Measurements from ENCODE around the gene CCDC57. TPM values are rescaled to one million over a fixed set of nuclear protein-coding genes. Genes with fewer than 3 reads are reported as not detected.

The CCDC57 gene
- total RNA-seq, 4 donors from 2014 or later: 8.4 to 21.6 (median 16.4) TPM

GRCh38 chr17:82200743-82201497 is 11.7 kb downstream of the CCDC57 start:
- TF ChIP-seq POLR2A (IDR thresholded peaks at IDR 0.05; ENCODE audit: low read depth) (no peak), POLR2AphosphoS5 (IDR thresholded peaks at IDR 0.05) (no peak), EP300 (IDR thresholded peaks at IDR 0.05) (no peak), CTCF (IDR thresholded peaks at IDR 0.05) (no peak)
- DNase-seq (ENCODE audit: extremely low spot score): no peak
- intact Hi-C loops (cut with DNase I): no loop called here
- Histone ChIP-seq H3K4me3 (no peak overlapping the region), H3K27ac (replicated peaks in 1 of 4) (no peak overlapping the region), H3K27me3 (no peaks in the 10 kb centered on the region), H3K36me3 (peaks cover 20 to 50% (median 37%) of the 10 kb centered on the region in 4 donors), H3K4me1 (peaks cover under 1 to 19% (median 13%) of the 10 kb centered on the region in 4 donors), H3K9me3 (no peaks in the 10 kb centered on the region)
- 81% methylated on average over 13 of the region's 13 CpGs for WGBS

- no peak overlapping the region for H3K27ac ChIP-seq (replicated peaks in 1 of 4)
- no peaks in the 10 kb centered on the region for H3K27me3 ChIP-seq
- H3K4me1 ChIP-seq: peaks cover 0 to 19% (median 7%) of the 10 kb centered on the region in 4 donors
- TF ChIP-seq CTCF (IDR thresholded peaks at IDR 0.05) (no peak), POLR2AphosphoS5 (IDR thresholded peaks at IDR 0.05) (no peak), POLR2A (IDR thresholded peaks at IDR 0.05; ENCODE audit: low read depth) (no peak), EP300 (IDR thresholded peaks at IDR 0.05) (no peak)
- intact Hi-C loops (cut with DNase I): no loop called here
- H3K9me3 ChIP-seq: no peaks in the 10 kb centered on the region
- WGBS: 92% methylated on average over 17 of the region's 17 CpGs
- DNase-seq (ENCODE audit: extremely low spot score): no peak
- no peak overlapping the region for H3K4me3 ChIP-seq
- H3K36me3 ChIP-seq: peaks cover 20 to 55% (median 38%) of the 10 kb centered on the region in 4 donors
Observed at GRCh38 chr17:82200135-82200534, 12.5 kb downstream of the CCDC57 start.

GRCh38 chr17:82199496-82199895 is 13.1 kb downstream of the CCDC57 start:
- H3K27me3 ChIP-seq: no peaks in the 10 kb centered on the region
- TF ChIP-seq EP300 (IDR thresholded peaks at IDR 0.05) (no peak), POLR2AphosphoS5 (IDR thresholded peaks at IDR 0.05) (no peak), CTCF (IDR thresholded peaks at IDR 0.05) (no peak), POLR2A (IDR thresholded peaks at IDR 0.05; ENCODE audit: low read depth) (no peak)

GRCh38 chr17:82198092-82198491 is 14.6 kb downstream of the CCDC57 start:
- DNase-seq (ENCODE audit: extremely low spot score): no peak
- Histone ChIP-seq H3K27ac (replicated peaks in 1 of 4) (no peak overlapping the region), H3K27me3 (no peaks in the 10 kb centered on the region), H3K9me3 (no peaks in the 10 kb centered on the region), H3K4me3 (no peak overlapping the region), H3K4me1 (peaks cover 0 to 16% (median 4%) of the 10 kb centered on the region in 4 donors), H3K36me3 (peaks cover 28 to 75% (median 58%) of the 10 kb centered on the region in 4 donors)
- WGBS: 100% methylated on average over 4 of the region's 4 CpGs
- intact Hi-C loops (cut with DNase I): no loop called here
- TF ChIP-seq EP300 (IDR thresholded peaks at IDR 0.05): no peak
- no peak for TF ChIP-seq POLR2A (IDR thresholded peaks at IDR 0.05; ENCODE audit: low read depth)
- no peak for TF ChIP-seq POLR2AphosphoS5 (IDR thresholded peaks at IDR 0.05)
- TF ChIP-seq CTCF (IDR thresholded peaks at IDR 0.05): no peak

More at GRCh38 chr17:82199496-82199895, 13.1 kb downstream of the CCDC57 start:
- Histone ChIP-seq H3K4me3 (no peak overlapping the region), H3K4me1 (peaks cover 0 to 16% (median 4%) of the 10 kb centered on the region in 4 donors), H3K9me3 (no peaks in the 10 kb centered on the region), H3K27ac (replicated peaks in 1 of 4) (no peak overlapping the region), H3K36me3 (peaks cover 20 to 61% (median 45%) of the 10 kb centered on the region in 4 donors)
- intact Hi-C loops (cut with DNase I): no loop called here
- WGBS: 90% methylated on average over 12 of the region's 12 CpGs
- no peak for DNase-seq (ENCODE audit: extremely low spot score)

Measured in esophagus muscularis mucosa (tissue), 4 donors.